Sciatic nerve (tissue), 1 donor: Measurements from ENCODE around the gene DESI1. TPM values are rescaled to one million over a fixed set of nuclear protein-coding genes. Genes with fewer than 3 reads are reported as not detected.

Experiments used
- total RNA-seq: library from RNA; stranded (reverse); fragmentation: NEBNext Ultra II Directional; extraction: Animal tissue kit (Norgen Biotek cat#: 25700); gene quantifications from one replicate; pipeline ENCODE4 v1.2.1, GENCODE V29; 2021
- donor health status: DM: no; HTN: no; CAD: no.

DESI1 gene
- total RNA-seq, 1 donor from 2014 or later = 28.8 TPM

Other genes with a start within 250 kb of the DESI1 start
- 36.5 TPM for gene TEF, start 239.1 kb downstream of the DESI1 start, total RNA-seq
- gene TOB2, start 174.2 kb downstream of the DESI1 start, total RNA-seq = 67.7 TPM
- gene PHF5A, start 152.4 kb downstream of the DESI1 start, total RNA-seq = 26.9 TPM
- 68.0 TPM for gene ACO2, start 151.9 kb downstream of the DESI1 start, total RNA-seq
- 26.6 TPM for gene POLR3H, start 76.6 kb downstream of the DESI1 start, total RNA-seq
- 1.6 TPM for gene CSDC2, start 60.0 kb downstream of the DESI1 start, total RNA-seq
- gene PMM1, start 31.2 kb downstream of the DESI1 start, total RNA-seq = 28.4 TPM
- gene XRCC6, start 252 bp upstream of the DESI1 start, total RNA-seq = 125 TPM
- gene SNU13, start 67.8 kb upstream of the DESI1 start, total RNA-seq = 97.2 TPM
- 2.9 TPM for gene MEI1, start 78.5 kb upstream of the DESI1 start, total RNA-seq
- gene CCDC134, start 179.6 kb upstream of the DESI1 start, total RNA-seq = 8.4 TPM
- gene SREBF2, start 212.1 kb upstream of the DESI1 start, total RNA-seq = 206 TPM